ENCODE data around the gene GPR101.
"Not testable (repeated sequence)": the region's sequence is repeated elsewhere in the genome, so short reads cannot be mapped to it uniquely, and the experiment has no call there.

The GPR101 gene

GRCh38 chrX:137025930-137026329, 7.9 kb downstream of the GPR101 start:
- DNase-seq, result no peak

DNA sequence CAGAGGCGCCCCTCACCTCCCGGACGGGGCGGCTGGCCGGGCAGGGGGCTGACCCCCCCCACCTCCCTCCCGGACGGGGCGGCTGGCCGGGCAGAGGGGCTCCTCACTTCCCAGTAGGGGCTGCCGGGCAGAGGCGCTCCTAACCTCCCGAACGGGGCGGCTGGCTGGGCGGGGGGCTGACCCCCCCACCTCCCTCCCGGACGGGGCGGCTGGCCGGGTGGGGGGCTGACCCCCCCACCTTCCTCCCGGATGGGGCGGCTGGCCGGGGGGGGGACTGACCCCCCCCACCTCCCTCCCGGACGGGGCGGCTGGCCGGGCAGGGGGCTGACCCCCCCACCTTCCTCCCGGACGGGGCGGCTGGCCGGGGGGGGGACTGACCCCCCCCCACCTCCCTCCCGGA, 33.6 kb downstream of the GPR101 start:
- not testable (repeated sequence) for DNase-seq

DNA sequence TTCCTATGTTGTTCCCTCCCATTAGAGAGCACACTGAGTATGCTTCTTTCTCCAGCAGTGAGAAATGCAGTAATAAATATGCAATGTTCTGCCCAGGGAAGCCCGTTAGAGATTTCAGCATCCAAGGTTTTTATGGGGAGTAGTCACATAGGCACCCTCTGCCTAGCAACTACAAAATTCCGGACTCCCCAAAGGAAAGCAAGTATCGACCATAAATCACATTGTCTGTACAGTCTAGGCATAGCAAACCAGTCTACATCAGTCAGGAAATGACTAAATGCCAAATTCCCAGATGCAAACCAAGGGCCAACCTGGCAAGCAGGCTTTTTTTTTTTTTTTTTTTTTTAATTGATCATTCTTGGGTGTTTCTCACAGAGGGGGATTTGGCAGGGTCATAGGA, 34.8 kb downstream of the GPR101 start:
- no peak for DNase-seq

All from hypothalamus (tissue), 51 donors.